ENCODE measurements around the gene GMIP.
A peak's percentile ranks its signal among the peaks of the same experiment; 100 is the strongest.
"Not testable (repeated sequence)": the region's sequence is repeated elsewhere in the genome, so short reads cannot be mapped to it uniquely, and the experiment has no call there.

The GMIP gene

GRCh38 chr19:19643158-19644053, at the start of gene GMIP:
Gene GMIP (minus strand): TSS chr19:19643657. CDS start chr19:19643529, 128 bp downstream.
- DNase-seq = peak in 1 of 2 donors; percentile 60

GRCh38 chr19:19691683-19692082, 48.2 kb upstream of the GMIP start:
- DNase-seq = no peak

GRCh38 chr19:19689023-19689422, 45.6 kb upstream of the GMIP start:
- not testable (repeated sequence) for DNase-seq

- DNase-seq = no peak
These were observed 43.6 kb upstream of the GMIP start for GRCh38 chr19:19687090-19687489.

- no peak for DNase-seq
These were observed 43.1 kb upstream of the GMIP start for GRCh38 chr19:19686580-19686979.

GRCh38 chr19:19686119-19686518, 42.7 kb upstream of the GMIP start:
- not testable (repeated sequence) for DNase-seq

- DNase-seq = no peak
These were observed 36.0 kb upstream of the GMIP start for GRCh38 chr19:19679176-19680073.

GRCh38 chr19:19677579-19677978, 34.1 kb upstream of the GMIP start:
- DNase-seq = no peak

GRCh38 chr19:19674315-19674714, 30.9 kb upstream of the GMIP start:
- no peak for DNase-seq

GRCh38 chr19:19672816-19673215, 29.4 kb upstream of the GMIP start:
- no peak for DNase-seq

- DNase-seq = no peak
These were observed 26.7 kb upstream of the GMIP start for GRCh38 chr19:19670070-19670551.

GRCh38 chr19:19668230-19669012, 25.0 kb upstream of the GMIP start, which contains the start of gene ZNF101:
Gene ZNF101 (plus strand): TSS chr19:19668839. CDS start chr19:19668964, 125 bp downstream.
- DNase-seq = peak; percentile 84 to 88

- DNase-seq = not testable (repeated sequence)
These were observed 22.0 kb upstream of the GMIP start for GRCh38 chr19:19665420-19665948.

- peak; percentile 96 to 99 for DNase-seq
These were observed 20.0 kb upstream of the GMIP start, which contains the start of gene ATP13A1 for GRCh38 chr19:19663256-19664120. Gene ATP13A1 (minus strand): TSS chr19:19663676. CDS start chr19:19663666, 10 bp downstream.

GRCh38 chr19:19662871-19663255, 19.4 kb upstream of the GMIP start:
- DNase-seq = no peak

GRCh38 chr19:19662344-19662743, 18.9 kb upstream of the GMIP start:
- no peak for DNase-seq

- no peak for DNase-seq
These were observed 18.3 kb upstream of the GMIP start for GRCh38 chr19:19661675-19662251.

- no peak for DNase-seq
These were observed 17.8 kb upstream of the GMIP start for GRCh38 chr19:19661141-19661674.

- DNase-seq = no peak
These were observed 16.3 kb upstream of the GMIP start for GRCh38 chr19:19659646-19660245.

- DNase-seq = peak in 1 of 2 donors; percentile 30
These were observed 13.9 kb upstream of the GMIP start for GRCh38 chr19:19657397-19657783.
